Transverse colon (tissue), 4 donors: ENCODE data around the gene RTN4.

Source experiments
- POLR2A ChIP-seq: fragments of 450-650 bp; IDR thresholded peaks from one replicate; pipeline ENCODE4 v1.6.1; 2016; ENCODE audit warnings: antibody characterized with exemption, mild to moderate bottlenecking, moderate library complexity
- POLR2AphosphoS5 ChIP-seq, 3 donors: sonication (generic); formaldehyde crosslinking; IDR thresholded peaks; one replicate each; pipeline ENCODE4 v1.6.1; 2016; ENCODE audit warnings: antibody characterized with exemption in 3 of 3
- TF ChIP-seq, protein P1 (sequence below), 5 experiments: fragments of 200-600 bp in 3 of 5; fragments of 450-650 bp in 2 of 5; sonication (generic) in 3 of 5; IDR thresholded peaks; 1 replicate in 2 of 5; 2 replicates in 3 of 5; pipeline ENCODE4 v1.5.1; 2016 to 2017; ENCODE audit warnings: antibody characterized with exemption in 5 of 5, inconsistent platforms in 3 of 5, mild to moderate bottlenecking in 2 of 5, moderate library complexity in 1 of 5

DNA sequence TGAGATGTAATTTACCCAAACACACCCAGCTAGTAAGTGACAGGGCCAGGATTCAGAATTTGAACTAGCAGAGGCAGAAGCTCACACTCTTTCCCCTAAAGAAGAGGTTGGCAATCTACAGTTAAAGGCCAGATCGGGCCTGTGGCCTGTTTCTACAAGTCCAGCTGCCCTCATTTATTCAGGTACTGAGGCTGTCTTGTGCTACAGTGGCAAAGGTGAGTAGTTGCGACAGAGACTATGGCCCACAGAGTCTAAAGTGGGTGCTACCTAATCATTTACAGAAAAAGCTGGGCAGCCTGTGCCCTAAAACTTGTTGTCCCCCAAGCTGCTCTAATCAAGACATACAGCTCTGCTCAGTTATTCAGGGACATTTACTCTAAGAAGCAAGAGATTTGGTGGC lies 86.8 kb downstream of the RTN4 start:
- TF ChIP-seq, protein P1, sequence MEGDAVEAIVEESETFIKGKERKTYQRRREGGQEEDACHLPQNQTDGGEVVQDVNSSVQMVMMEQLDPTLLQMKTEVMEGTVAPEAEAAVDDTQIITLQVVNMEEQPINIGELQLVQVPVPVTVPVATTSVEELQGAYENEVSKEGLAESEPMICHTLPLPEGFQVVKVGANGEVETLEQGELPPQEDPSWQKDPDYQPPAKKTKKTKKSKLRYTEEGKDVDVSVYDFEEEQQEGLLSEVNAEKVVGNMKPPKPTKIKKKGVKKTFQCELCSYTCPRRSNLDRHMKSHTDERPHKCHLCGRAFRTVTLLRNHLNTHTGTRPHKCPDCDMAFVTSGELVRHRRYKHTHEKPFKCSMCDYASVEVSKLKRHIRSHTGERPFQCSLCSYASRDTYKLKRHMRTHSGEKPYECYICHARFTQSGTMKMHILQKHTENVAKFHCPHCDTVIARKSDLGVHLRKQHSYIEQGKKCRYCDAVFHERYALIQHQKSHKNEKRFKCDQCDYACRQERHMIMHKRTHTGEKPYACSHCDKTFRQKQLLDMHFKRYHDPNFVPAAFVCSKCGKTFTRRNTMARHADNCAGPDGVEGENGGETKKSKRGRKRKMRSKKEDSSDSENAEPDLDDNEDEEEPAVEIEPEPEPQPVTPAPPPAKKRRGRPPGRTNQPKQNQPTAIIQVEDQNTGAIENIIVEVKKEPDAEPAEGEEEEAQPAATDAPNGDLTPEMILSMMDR (IDR thresholded peaks at IDR 0.05): no peak
- TF ChIP-seq POLR2A: no peak
- TF ChIP-seq POLR2AphosphoS5 (IDR thresholded peaks at IDR 0.05): no peak
